ENCODE measurements around the gene RNU5B-1. TPM values are rescaled to one million over a fixed set of nuclear protein-coding genes. Genes with fewer than 3 reads are reported as not detected.

Gene RNU5B-1
- total and polyA plus RNA-seq, 9 donors = 22.1 to 67.7 (median 29.6) TPM; not detected in 4

GRCh38 chr15:65258375-65259262 lies 45.9 kb upstream of the RNU5B-1 start:
- no peaks in the 10 kb centered on the region for H3K36me3 ChIP-seq
- intact Hi-C loops (cut with DNase I) = loop anchor here in 1 of 4 donors (5.0 kb wide), 1 partner anchor 61 kb away; no protein-coding TSS in a partner anchor
- peaks cover 18% of the 10 kb centered on the region for H3K4me1 ChIP-seq (ENCODE audit: insufficient read depth)
- 12 to 19% (median 17%) methylated on average over 5 of the region's 5 CpGs for WGBS, 3 donors
- no peaks in the 10 kb centered on the region for H3K27me3 ChIP-seq
- TF ChIP-seq CTCF (IDR thresholded peaks at IDR 0.05) = no peak
- no peak for TF ChIP-seq EP300 (IDR thresholded peaks at IDR 0.05)
- no peak for TF ChIP-seq POLR2A (IDR thresholded peaks at IDR 0.05)
- DNase-seq = peak; percentile 43 to 65 (median 47)
- peak overlapping the region; percentile 67 to 88 for H3K27ac ChIP-seq
- H3K4me3 ChIP-seq = no peak overlapping the region
- H3K9me3 ChIP-seq = no peaks in the 10 kb centered on the region

- DNase-seq = peak; percentile 54 to 73 (median 69)
- TF ChIP-seq POLR2A (IDR thresholded peaks at IDR 0.05) = no peak
- TF ChIP-seq CTCF (IDR thresholded peaks at IDR 0.05) = no peak
- TF ChIP-seq EP300 (IDR thresholded peaks at IDR 0.05) = no peak
- H3K4me1 ChIP-seq (ENCODE audit: insufficient read depth) = peaks cover 18% of the 10 kb centered on the region
Observed at GRCh38 chr15:65259367-65259797, 45.1 kb upstream of the RNU5B-1 start.

GRCh38 chr15:65260968-65261367 lies 43.5 kb upstream of the RNU5B-1 start:
- no peak for TF ChIP-seq CTCF (IDR thresholded peaks at IDR 0.05)
- TF ChIP-seq POLR2A (IDR thresholded peaks at IDR 0.05) = no peak
- no peak for TF ChIP-seq EP300 (IDR thresholded peaks at IDR 0.05)
- Histone ChIP-seq H3K4me1 (ENCODE audit: insufficient read depth) (peaks cover 18% of the 10 kb centered on the region), H3K4me3 (no peak overlapping the region), H3K27ac (peak overlapping the region in 1 of 2 donors; percentile 88), H3K27me3 (no peaks in the 10 kb centered on the region), H3K9me3 (no peaks in the 10 kb centered on the region), H3K36me3 (no peaks in the 10 kb centered on the region)
- no peak for DNase-seq
- 87 to 92% (median 92%) methylated on average over 6 of the region's 6 CpGs for WGBS, 3 donors
- intact Hi-C loops (cut with DNase I) = no loop called here

More at GRCh38 chr15:65259367-65259797, 45.1 kb upstream of the RNU5B-1 start:
- no peak overlapping the region for H3K4me3 ChIP-seq
- H3K36me3 ChIP-seq = no peaks in the 10 kb centered on the region
- no peaks in the 10 kb centered on the region for H3K9me3 ChIP-seq
- 14 to 25% (median 19%) methylated on average over 7 of the region's 7 CpGs for WGBS, 3 donors
- intact Hi-C loops (cut with DNase I) = loop anchor here in 1 of 4 donors (5.0 kb wide), 1 partner anchor 62 kb away; no protein-coding TSS in a partner anchor
- H3K27me3 ChIP-seq = no peaks in the 10 kb centered on the region
- peak overlapping the region; percentile 67 to 88 for H3K27ac ChIP-seq

- DNase-seq = no peak
- intact Hi-C loops (cut with DNase I) = no loop called here
- TF ChIP-seq CTCF (IDR thresholded peaks at IDR 0.05) = no peak
- no peak for TF ChIP-seq EP300 (IDR thresholded peaks at IDR 0.05)
- TF ChIP-seq POLR2A (IDR thresholded peaks at IDR 0.05) = no peak
- no peaks in the 10 kb centered on the region for H3K9me3 ChIP-seq
- H3K4me1 ChIP-seq (ENCODE audit: insufficient read depth) = peaks cover 12% of the 10 kb centered on the region
- no peaks in the 10 kb centered on the region for H3K36me3 ChIP-seq
- H3K27ac ChIP-seq = no peak overlapping the region
- no peaks in the 10 kb centered on the region for H3K27me3 ChIP-seq
- 63 to 73% (median 71%) methylated on average over 4 of the region's 4 CpGs for WGBS, 3 donors
- no peak overlapping the region for H3K4me3 ChIP-seq
Observed at GRCh38 chr15:65263313-65263712, 41.2 kb upstream of the RNU5B-1 start.
